Superior temporal gyrus (tissue), 1 donor: ENCODE data around the gene SYNPO2.
"Not testable (repeated sequence)": the region's sequence is repeated elsewhere in the genome, so short reads cannot be mapped to it uniquely, and the experiment has no call there.

Experiments
- DNase-seq: peaks from one replicate; pipeline ENCODE4 v3.0.0-alpha.2; 2016; ENCODE audit errors: extremely low spot score

Gene SYNPO2

DNA sequence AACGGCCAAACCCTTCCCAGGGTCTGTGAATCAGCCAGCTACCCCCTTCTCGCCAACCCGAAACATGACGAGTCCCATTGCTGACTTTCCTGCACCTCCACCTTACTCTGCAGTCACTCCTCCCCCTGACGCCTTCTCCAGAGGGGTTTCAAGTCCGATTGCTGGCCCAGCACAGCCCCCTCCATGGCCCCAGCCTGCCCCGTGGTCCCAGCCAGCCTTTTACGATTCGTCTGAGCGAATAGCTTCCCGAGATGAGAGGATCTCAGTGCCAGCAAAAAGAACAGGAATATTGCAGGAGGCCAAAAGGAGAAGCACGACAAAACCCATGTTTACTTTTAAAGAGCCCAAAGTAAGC, 141.9 kb downstream of the SYNPO2 start:
- DNase-seq: no peak

DNA sequence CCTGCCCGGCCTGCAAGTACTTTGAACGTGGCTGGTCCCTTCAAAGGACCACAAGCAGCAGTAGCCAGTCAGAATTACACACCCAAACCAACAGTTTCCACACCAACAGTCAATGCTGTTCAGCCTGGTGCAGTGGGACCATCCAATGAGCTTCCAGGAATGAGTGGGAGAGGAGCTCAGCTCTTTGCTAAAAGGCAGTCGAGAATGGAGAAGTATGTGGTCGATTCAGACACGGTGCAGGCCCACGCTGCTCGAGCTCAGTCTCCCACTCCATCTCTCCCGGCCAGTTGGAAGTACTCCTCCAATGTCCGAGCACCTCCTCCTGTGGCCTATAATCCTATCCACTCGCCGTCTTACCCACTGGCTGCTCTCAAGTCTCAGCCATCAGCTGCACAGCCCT, 142.6 kb downstream of the SYNPO2 start:
- no peak for DNase-seq

GRCh38 chr4:119032921-119033685, 144.4 kb downstream of the SYNPO2 start:
- no peak for DNase-seq

DNA sequence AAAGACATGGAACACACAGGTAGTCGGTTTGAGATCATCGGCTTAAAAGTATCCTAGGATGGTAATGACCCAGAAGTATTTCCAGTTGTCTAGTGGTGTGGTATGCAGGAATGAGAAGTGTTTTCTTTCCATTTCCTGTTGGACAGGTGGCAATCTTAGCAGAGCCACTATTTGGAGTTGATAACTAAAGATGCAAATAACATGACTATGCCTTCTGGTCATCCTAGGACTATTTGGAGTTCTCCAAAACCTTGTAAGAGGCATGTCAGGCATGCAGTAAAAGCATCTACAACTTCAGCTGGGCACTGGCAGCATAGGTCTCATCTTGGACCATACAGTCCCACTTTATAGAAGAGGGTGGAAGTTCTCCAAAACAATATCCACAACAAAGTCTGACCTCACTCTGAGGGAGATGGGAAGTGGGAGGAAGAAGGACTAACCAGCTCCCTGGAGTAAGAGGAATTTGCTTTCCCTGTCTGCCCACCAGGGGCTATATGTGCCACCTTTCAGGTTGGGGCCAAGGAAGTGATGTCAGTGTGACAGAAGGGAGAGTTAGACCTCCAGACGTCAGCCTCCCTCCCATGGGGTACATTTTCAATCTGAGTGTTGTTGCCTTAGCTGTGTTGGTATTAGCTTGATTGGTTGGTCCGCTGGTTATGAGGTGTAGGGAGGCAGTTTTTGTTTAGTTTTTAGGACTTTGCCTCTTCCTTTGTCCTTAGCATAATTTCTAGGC, 145.8 kb downstream of the SYNPO2 start:
- DNase-seq: no peak

- no peak for DNase-seq
Observed at GRCh38 chr4:119035951-119036737, 147.5 kb downstream of the SYNPO2 start.

- no peak for DNase-seq
Observed at GRCh38 chr4:119037709-119038108, 149.1 kb downstream of the SYNPO2 start.

DNA sequence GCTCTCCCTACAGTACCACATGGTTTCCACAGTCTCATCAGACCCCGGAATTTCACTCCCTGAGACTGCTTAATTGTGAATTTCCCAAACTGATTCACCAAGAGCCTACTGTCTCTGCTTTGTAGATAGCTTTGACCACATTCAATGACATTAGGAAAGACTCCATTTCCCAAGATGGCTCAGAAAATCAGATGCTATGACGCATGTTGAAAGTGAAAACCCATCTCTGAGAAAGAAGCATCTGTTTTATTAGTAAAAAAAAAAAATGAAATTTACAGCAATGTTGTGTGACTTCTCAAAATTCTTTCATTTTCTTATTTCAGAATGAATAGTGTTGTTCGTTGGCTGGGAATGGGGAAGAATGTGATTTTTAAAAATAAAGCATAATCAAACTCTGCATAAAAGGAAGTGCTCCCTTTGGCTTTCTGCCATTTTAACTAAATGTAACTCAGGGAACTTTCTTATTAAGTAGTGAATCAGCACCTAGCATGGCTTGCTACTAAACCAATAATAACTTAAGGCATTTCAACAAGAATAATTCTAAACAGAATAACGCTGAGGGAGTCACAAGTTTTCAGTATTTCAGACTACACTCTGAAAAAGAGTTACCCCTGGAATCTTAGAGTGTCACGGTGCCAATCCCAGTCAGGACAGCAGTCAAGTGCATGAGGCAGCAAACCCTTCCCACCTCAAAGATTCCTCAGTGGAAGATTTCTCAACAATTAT, 149.6 kb downstream of the SYNPO2 start:
- DNase-seq: no peak

GRCh38 chr4:119039160-119039559, 150.5 kb downstream of the SYNPO2 start:
- no peak for DNase-seq

- no peak for DNase-seq
Observed at GRCh38 chr4:119039779-119040178, 151.1 kb downstream of the SYNPO2 start.

GRCh38 chr4:119040261-119040660, 151.6 kb downstream of the SYNPO2 start:
- no peak for DNase-seq

DNA sequence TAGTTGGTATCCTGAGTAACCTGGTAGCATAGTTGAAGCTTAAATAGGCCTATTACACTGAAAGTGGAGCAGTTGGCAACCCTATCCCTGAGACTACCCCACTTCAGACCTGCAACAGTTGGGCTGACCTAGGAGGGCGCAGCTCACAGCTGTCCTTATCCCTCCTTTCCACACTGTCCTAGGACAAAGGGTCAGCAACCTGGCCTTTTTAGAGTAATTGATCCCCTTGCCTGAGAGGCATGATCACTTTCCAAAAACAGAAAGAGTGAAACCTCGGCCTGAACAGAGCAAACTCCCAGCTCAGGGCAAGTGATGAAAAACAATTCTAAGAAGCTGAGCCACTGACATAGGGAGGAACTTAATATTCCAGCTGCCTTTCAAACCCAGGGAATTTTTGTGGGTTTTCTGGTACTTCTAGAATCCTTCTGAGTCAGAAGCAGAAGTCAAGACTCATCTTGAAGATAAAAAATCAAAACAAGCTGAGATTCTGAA, 152.1 kb downstream of the SYNPO2 start:
- DNase-seq: no peak

DNA sequence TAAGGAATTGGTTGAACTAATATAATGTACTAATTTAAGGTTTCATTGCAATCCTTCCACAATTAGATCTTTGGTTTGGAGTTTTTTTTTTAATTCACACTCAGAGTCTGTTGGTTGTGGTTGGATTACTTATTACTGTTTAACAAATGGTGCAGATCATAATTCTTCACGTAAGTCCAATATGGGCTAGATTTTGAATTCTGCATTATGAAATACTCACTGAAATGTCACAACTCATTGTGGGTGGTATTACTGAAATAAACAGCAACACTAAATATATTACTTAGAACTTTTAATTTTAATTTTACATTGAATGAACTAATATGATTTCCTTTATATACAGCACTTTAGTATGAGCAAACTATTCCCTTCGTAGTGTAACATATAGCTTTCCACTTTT, 152.7 kb downstream of the SYNPO2 start:
- peak; percentile 19 for DNase-seq

DNA sequence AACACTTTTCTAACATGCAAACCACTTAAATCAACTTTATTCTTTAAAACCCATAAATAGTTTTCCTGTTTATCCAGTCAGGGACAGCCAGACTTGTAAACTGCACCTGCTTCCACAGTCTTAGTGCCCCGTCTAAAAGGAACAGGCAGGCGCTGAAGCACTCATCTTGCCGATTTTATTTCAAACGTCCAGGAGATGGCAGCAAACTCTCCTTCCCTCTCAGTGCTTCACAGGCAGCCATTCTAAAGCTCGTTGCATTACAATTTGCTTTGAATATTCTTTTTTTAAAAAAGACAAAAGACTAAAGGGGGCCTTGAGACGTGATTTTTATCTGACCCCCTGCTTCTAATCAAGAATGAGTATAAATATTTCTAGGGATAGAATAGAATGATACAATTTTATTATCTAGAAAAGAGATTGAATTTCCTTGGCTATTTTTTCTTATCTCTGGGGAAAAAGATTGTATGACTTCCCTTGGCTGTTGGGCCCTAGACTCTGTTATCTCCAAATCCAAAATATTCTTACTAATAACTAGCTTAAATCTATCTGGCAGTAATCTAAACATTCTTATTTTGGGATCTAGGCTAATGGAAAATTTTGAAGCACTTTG, 153.4 kb downstream of the SYNPO2 start:
- peak; percentile 86 for DNase-seq

- DNase-seq: no peak
Observed at GRCh38 chr4:119046263-119046662, 157.6 kb downstream of the SYNPO2 start.

GRCh38 chr4:119047059-119047458, 158.4 kb downstream of the SYNPO2 start:
- not testable (repeated sequence) for DNase-seq

GRCh38 chr4:119048446-119048845, 159.8 kb downstream of the SYNPO2 start:
- DNase-seq: no peak

DNA sequence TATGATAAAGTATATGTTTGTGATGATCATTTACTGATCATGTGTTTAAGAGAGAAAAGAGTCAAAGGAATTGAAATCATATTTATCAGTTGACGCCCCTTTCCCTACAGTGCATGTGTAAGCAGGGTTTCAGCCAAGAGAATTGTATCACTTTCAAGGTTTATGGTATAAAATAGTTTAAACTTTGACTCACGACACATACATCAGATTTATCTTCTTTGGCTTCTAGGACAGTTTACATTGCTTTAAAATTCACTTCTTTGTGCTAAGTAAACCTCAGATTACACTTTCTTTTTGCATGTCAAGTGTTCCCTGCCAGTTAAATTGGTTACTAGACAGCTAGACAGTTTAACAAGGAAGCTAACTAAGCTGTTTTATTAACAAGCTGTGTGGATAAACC, 160.7 kb downstream of the SYNPO2 start:
- no peak for DNase-seq

GRCh38 chr4:119050527-119051090, 162.0 kb downstream of the SYNPO2 start:
- no peak for DNase-seq

GRCh38 chr4:119053245-119053644, 164.6 kb downstream of the SYNPO2 start:
- DNase-seq: no peak

DNA sequence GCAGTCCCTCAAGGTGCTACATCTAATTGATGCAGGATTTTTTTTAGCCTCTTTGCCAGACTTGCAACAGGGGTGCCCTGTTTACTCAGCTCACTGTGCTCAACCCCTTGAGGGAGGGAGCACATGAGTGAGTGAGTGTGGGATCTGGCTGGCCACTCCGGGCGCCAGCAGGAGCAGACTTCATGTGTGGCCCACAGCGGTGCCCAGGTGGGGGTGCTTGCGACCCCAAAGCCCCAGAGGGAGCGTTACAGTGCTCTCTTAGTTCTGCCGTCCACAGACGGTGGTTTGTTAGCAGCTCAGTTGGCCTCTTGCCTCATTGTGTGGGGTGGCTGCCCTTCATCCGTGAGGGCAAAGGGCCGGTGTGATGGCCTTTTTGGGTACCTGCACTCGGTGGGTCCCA, 165.3 kb downstream of the SYNPO2 start:
- DNase-seq: no peak

- no peak for DNase-seq
Observed at GRCh38 chr4:119057417-119057816, 168.8 kb downstream of the SYNPO2 start.
